HEK293 (cell line): ENCODE results near the gene PLEKHS1.

Experiments
- CTCF ChIA-PET: fragments of 350-600 bp; formaldehyde crosslinking; extraction: SDS; loops from one replicate; lab custom pipeline; 2021; ENCODE audit warnings: antibody characterized with exemption; lab: Yijun Ruan, JAX
- POLR2A ChIA-PET: fragments of 300-600 bp; formaldehyde crosslinking; extraction: SDS; loops from one replicate; lab custom pipeline; 2020; ENCODE audit warnings: antibody characterized with exemption, inconsistent platforms; lab: Yijun Ruan, JAX
- H3K27ac ChIP-seq: fragments of 200-500 bp; sonication (Bioruptor generic); 2 replicates; pipeline ENCODE4 v1.5.1; 2014; ENCODE audit warnings: low read depth, low read length, control low read depth, inconsistent platforms; ENCODE audit errors: extremely low read depth
- H3K36me3 ChIP-seq, 2 experiments: fragments of 200-500 bp in 1 of 2; sonication (Bioruptor generic) in 1 of 2; 1 replicate in 1 of 2; 2 replicates in 1 of 2; pipeline ENCODE4 v1.5.1; 2014 to 2017; ENCODE audit warnings: inconsistent platforms in 2 of 2, low read length in 2 of 2; ENCODE audit not compliant: control insufficient read depth in 2 of 2, insufficient read depth in 1 of 2
- H3K4me1 ChIP-seq: fragments of 200-500 bp; sonication (Bioruptor generic); 2 replicates; pipeline ENCODE4 v1.5.1; 2014; ENCODE audit warnings: mild to moderate bottlenecking, low read length, inconsistent platforms; ENCODE audit not compliant: control insufficient read depth, insufficient read depth
- H3K4me3 ChIP-seq: 2 replicates; pipeline ENCODE4 v1.5.1; 2011; ENCODE audit warnings: low read depth, mild to moderate bottlenecking, control low read depth, low read length, moderate library complexity
- H3K9me3 ChIP-seq: fragments of 200-500 bp; sonication (Bioruptor generic); 2 replicates; pipeline ENCODE4 v1.5.1; 2014; ENCODE audit warnings: low read depth, low read length, inconsistent platforms; ENCODE audit not compliant: control insufficient read depth, insufficient read depth
- BCL11A ChIP-seq: fragments of 450-650 bp; formaldehyde crosslinking; IDR thresholded peaks from 2 replicates; pipeline ENCODE4 v1.5.1; 2016; ENCODE audit warnings: low read depth, missing biosample characterization, missing genetic modification characterization
- WT1 ChIP-seq: fragments of 450-650 bp; formaldehyde crosslinking; IDR thresholded peaks from 2 replicates; pipeline ENCODE4 v1.5.1; 2016; ENCODE audit warnings: missing biosample characterization, missing genetic modification characterization
- ZBTB10 ChIP-seq: fragments of 450-650 bp; formaldehyde crosslinking; IDR thresholded peaks from 2 replicates; pipeline ENCODE4 v1.5.1; 2016; ENCODE audit warnings: missing biosample characterization, missing genetic modification characterization
- ZBTB21 ChIP-seq: fragments of 450-650 bp; formaldehyde crosslinking; IDR thresholded peaks from 2 replicates; pipeline ENCODE4 v1.5.1; 2017; ENCODE audit warnings: missing biosample characterization, missing genetic modification characterization
- ZNF24 ChIP-seq: fragments of 450-650 bp; formaldehyde crosslinking; IDR thresholded peaks from 2 replicates; pipeline ENCODE4 v1.5.1; 2016; ENCODE audit warnings: missing biosample characterization, missing genetic modification characterization
- ZNF248 ChIP-seq: fragments of 450-650 bp; formaldehyde crosslinking; IDR thresholded peaks from 2 replicates; pipeline ENCODE4 v1.5.1; 2017; ENCODE audit warnings: missing biosample characterization, missing genetic modification characterization
- ZNF26 ChIP-seq: fragments of 450-650 bp; formaldehyde crosslinking; IDR thresholded peaks from 2 replicates; pipeline ENCODE4 v1.5.1; 2016; ENCODE audit warnings: missing biosample characterization, missing genetic modification characterization
- ZNF266 ChIP-seq: fragments of 450-650 bp; formaldehyde crosslinking; IDR thresholded peaks from 2 replicates; pipeline ENCODE4 v1.5.1; 2016; ENCODE audit warnings: missing biosample characterization, missing genetic modification characterization, low read depth
- ZNF366 ChIP-seq: fragments of 450-650 bp; formaldehyde crosslinking; conservative IDR thresholded peaks from 2 replicates; pipeline ENCODE4 v1.5.1; 2016; ENCODE audit warnings: missing biosample characterization, missing genetic modification characterization
- ZNF394 ChIP-seq: fragments of 450-650 bp; formaldehyde crosslinking; IDR thresholded peaks from 2 replicates; pipeline ENCODE4 v1.5.1; 2016; ENCODE audit warnings: missing biosample characterization, missing genetic modification characterization, mild to moderate bottlenecking, moderate library complexity, borderline replicate concordance
- ZNF423 ChIP-seq: fragments of 450-650 bp; formaldehyde crosslinking; IDR thresholded peaks from 2 replicates; pipeline ENCODE4 v1.5.1; 2016; ENCODE audit warnings: missing biosample characterization, missing genetic modification characterization
- ZNF433 ChIP-seq: fragments of 450-650 bp; formaldehyde crosslinking; IDR thresholded peaks from 2 replicates; pipeline ENCODE4 v1.5.1; 2016; ENCODE audit warnings: missing biosample characterization, missing genetic modification characterization, low read depth
- ZNF707 ChIP-seq: fragments of 450-650 bp; formaldehyde crosslinking; IDR thresholded peaks from 2 replicates; pipeline ENCODE4 v1.5.1; 2016; ENCODE audit warnings: missing biosample characterization, missing genetic modification characterization
- ZNF785 ChIP-seq: fragments of 450-650 bp; formaldehyde crosslinking; IDR thresholded peaks from 2 replicates; pipeline ENCODE4 v1.5.1; 2016; ENCODE audit warnings: missing biosample characterization, missing genetic modification characterization
- ZXDB ChIP-seq: fragments of 450-650 bp; formaldehyde crosslinking; IDR thresholded peaks from 2 replicates; pipeline ENCODE4 v1.5.1; 2016; ENCODE audit warnings: missing biosample characterization, missing genetic modification characterization
- TF ChIP-seq, protein P1 (sequence below): fragments of 450-650 bp; formaldehyde crosslinking; IDR thresholded peaks from 2 replicates; pipeline ENCODE4 v1.5.1; 2016; ENCODE audit warnings: missing biosample characterization, missing genetic modification characterization
- TF ChIP-seq, protein P2 (sequence below): fragments of 450-650 bp; formaldehyde crosslinking; IDR thresholded peaks from 2 replicates; pipeline ENCODE4 v1.5.1; 2016; ENCODE audit warnings: missing biosample characterization, missing genetic modification characterization
- TF ChIP-seq, protein P3 (sequence below): fragments of 450-650 bp; formaldehyde crosslinking; IDR thresholded peaks from 2 replicates; pipeline ENCODE4 v1.5.1; 2016; ENCODE audit warnings: missing biosample characterization, missing genetic modification characterization

Gene PLEKHS1

DNA sequence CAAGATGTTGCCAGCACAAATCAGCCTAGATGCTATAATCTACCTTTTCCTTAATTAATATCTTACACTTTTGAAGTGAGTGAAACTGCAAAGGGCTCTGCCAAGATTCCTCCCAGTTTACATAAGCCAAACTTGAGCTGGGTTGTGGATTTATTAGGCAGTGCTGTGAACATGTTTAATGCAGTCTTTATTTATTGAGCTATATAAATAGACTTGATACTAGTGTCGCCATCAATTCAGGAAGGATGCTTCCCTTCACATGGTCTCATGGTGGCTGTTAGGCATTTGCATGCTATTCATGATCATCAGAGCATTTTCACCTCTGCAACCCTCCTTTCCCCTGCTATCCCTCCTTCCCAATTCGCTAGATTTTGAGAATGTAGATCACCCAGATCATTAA, 40.2 kb downstream of the PLEKHS1 start:
- ChIA-PET CTCF (interaction anchor here (1.6 kb wide), 1 partner anchor 311 kb away, joined by 4 read pairs; no protein-coding TSS in a partner anchor), POLR2A (no interaction called here)
- TF ChIP-seq ZNF26 (tag by site-specific recombination) (no peak), BCL11A (no peak), ZNF423 (tag by site-specific recombination) (no peak), ZXDB (tag by site-specific recombination) (no peak), ZNF785 (no peak), ZNF24 (tag by site-specific recombination) (no peak), ZBTB10 (no peak), ZNF366 (tag by site-specific recombination) (no peak), WT1 (tag by site-specific recombination) (no peak), ZNF707 (tag by site-specific recombination) (no peak), ZNF433 (tag by site-specific recombination) (no peak), ZNF394 (tag by site-specific recombination) (no peak), ZBTB21 (no peak), ZNF248 (tag by site-specific recombination) (no peak)
- TF ChIP-seq, protein P1, sequence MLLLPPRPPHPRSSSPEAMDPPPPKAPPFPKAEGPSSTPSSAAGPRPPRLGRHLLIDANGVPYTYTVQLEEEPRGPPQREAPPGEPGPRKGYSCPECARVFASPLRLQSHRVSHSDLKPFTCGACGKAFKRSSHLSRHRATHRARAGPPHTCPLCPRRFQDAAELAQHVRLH (tag by site-specific recombination) = no peak
- TF ChIP-seq, protein P2, sequence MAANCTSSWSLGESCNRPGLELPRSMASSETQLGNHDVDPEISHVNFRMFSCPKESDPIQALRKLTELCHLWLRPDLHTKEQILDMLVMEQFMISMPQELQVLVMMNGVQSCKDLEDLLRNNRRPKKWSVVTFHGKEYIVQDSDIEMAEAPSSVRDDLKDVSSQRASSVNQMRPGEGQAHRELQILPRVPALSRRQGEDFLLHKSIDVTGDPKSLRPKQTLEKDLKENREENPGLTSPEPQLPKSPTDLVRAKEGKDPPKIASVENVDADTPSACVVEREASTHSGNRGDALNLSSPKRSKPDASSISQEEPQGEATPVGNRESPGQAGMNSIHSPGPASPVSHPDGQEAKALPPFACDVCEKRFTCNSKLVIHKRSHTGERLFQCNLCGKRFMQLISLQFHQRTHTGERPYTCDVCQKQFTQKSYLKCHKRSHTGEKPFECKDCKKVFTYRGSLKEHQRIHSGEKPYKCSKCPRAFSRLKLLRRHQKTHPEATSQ (tag by site-specific recombination) = no peak
- TF ChIP-seq, protein P3, sequence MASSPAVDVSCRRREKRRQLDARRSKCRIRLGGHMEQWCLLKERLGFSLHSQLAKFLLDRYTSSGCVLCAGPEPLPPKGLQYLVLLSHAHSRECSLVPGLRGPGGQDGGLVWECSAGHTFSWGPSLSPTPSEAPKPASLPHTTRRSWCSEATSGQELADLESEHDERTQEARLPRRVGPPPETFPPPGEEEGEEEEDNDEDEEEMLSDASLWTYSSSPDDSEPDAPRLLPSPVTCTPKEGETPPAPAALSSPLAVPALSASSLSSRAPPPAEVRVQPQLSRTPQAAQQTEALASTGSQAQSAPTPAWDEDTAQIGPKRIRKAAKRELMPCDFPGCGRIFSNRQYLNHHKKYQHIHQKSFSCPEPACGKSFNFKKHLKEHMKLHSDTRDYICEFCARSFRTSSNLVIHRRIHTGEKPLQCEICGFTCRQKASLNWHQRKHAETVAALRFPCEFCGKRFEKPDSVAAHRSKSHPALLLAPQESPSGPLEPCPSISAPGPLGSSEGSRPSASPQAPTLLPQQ (tag by site-specific recombination) = no peak
- no peaks in the 10 kb centered on the region for H3K36me3 ChIP-seq
- no peaks in the 10 kb centered on the region for H3K4me1 ChIP-seq
- H3K4me3 ChIP-seq = no peak overlapping the region
- H3K27ac ChIP-seq = no peak overlapping the region
- H3K9me3 ChIP-seq = no peaks in the 10 kb centered on the region

- POLR2A ChIA-PET = no interaction called here
- no peaks in the 10 kb centered on the region for H3K4me1 ChIP-seq
- no peaks in the 10 kb centered on the region for H3K9me3 ChIP-seq
- H3K36me3 ChIP-seq = no peaks in the 10 kb centered on the region
- no peak for TF ChIP-seq ZNF266 (tag by site-specific recombination)
- TF ChIP-seq, all 188 proteins: peak for 0
- CTCF ChIA-PET = interaction anchor here (0.6 to 1.9 kb wide), 2 partner anchors 122 to 302 kb away, joined by 3 to 14 read pairs; no protein-coding TSS in a partner anchor
- Histone ChIP-seq H3K4me3 (no peak overlapping the region), H3K27ac (no peak overlapping the region)
These were observed 50.1 kb downstream of the PLEKHS1 start for GRCh38 chr10:113801569-113801968.
